SK-N-SH (cell line): ENCODE measurements around the gene TMEM95. TPM values are rescaled to one million over a fixed set of nuclear protein-coding genes. Genes with fewer than 3 reads are reported as not detected.

Experiments used
- CTCF ChIA-PET: fragments of 300-600, 350-600 bp; formaldehyde crosslinking; extraction: SDS; loops from one replicate; lab custom pipeline; 2021; lab: Yijun Ruan, JAX
- POLR2A ChIA-PET: fragments of 350-600 bp; sonication (Branson Sonifier 250); formaldehyde crosslinking; extraction: SDS; loops from one replicate; lab custom pipeline; 2020; ENCODE audit warnings: antibody characterized with exemption, inconsistent platforms; lab: Yijun Ruan, JAX
- DNase-seq: peaks from one replicate; pipeline ENCODE4 v3.0.0; 2012
- H2AFZ ChIP-seq: fragments of 200-600 bp; sonication (generic); 2 replicates; pipeline ENCODE4 v1.8.1; 2016; ENCODE audit warnings: antibody characterized with exemption, mild to moderate bottlenecking, low read depth
- H3F3A ChIP-seq: fragments of 200-600 bp; sonication (generic); replicated peaks from 2 replicates; pipeline ENCODE3; 2016; ENCODE audit warnings: antibody characterized with exemption, mild to moderate bottlenecking; ENCODE audit not compliant: insufficient read depth
- H3K27ac ChIP-seq, 2 experiments: fragments of 200-500 bp in 1 of 2; fragments of 200-600 bp in 1 of 2; sonication (Bioruptor generic) in 1 of 2; sonication (generic), shearing (Covaris generic) in 1 of 2; 2 replicates each; pipeline versions ENCODE4 v1.5.1 to v1.6.1; 2014 to 2016; ENCODE audit warnings: low read depth in 2 of 2, inconsistent platforms in 1 of 2, low read length in 1 of 2, mild to moderate bottlenecking in 1 of 2, mixed read lengths in 1 of 2
- H3K27me3 ChIP-seq: fragments of 200-600 bp; sonication (generic), shearing (Covaris generic); 2 replicates; pipeline ENCODE4 v1.6.1; 2016; ENCODE audit warnings: mixed run types; ENCODE audit not compliant: insufficient read depth
- H3K36me3 ChIP-seq, 2 experiments: fragments of 200-500 bp in 1 of 2; fragments of 200-600 bp in 1 of 2; sonication (Bioruptor generic) in 1 of 2; sonication (generic) in 1 of 2; replicated peaks in 1 of 2; 2 replicates each; pipeline versions ENCODE3 to v1.5.1; 2014 to 2016; ENCODE audit warnings: low read length in 1 of 2, mild to moderate bottlenecking in 1 of 2; ENCODE audit not compliant: insufficient read depth in 2 of 2, control insufficient read depth in 1 of 2
- H3K4me1 ChIP-seq, 2 experiments: fragments of 200-500 bp in 1 of 2; fragments of 200-600 bp in 1 of 2; sonication (Bioruptor generic) in 1 of 2; sonication (generic), shearing (Covaris generic) in 1 of 2; 2 replicates each; pipeline versions ENCODE4 v1.5.1 to v1.6.1; 2014 to 2016; ENCODE audit warnings: low read depth in 1 of 2, low read length in 1 of 2, mixed run types in 1 of 2; ENCODE audit not compliant: insufficient read depth in 2 of 2, control insufficient read depth in 1 of 2
- H3K4me2 ChIP-seq: fragments of 200-600 bp; sonication (generic), shearing (Covaris generic); 2 replicates; pipeline ENCODE4 v1.6.1; 2017; ENCODE audit warnings: mixed run types
- H3K4me3 ChIP-seq, 2 experiments: fragments of 200-500 bp in 1 of 2; fragments of 200-600 bp in 1 of 2; sonication (Bioruptor generic) in 1 of 2; sonication (generic), shearing (Covaris generic) in 1 of 2; 2 replicates each; pipeline versions ENCODE4 v1.5.1 to v1.8.1; 2014 to 2016; ENCODE audit warnings: low read depth in 2 of 2, inconsistent platforms in 1 of 2, low read length in 1 of 2, mild to moderate bottlenecking in 1 of 2, mixed read lengths in 1 of 2, moderate library complexity in 1 of 2
- H3K79me2 ChIP-seq: fragments of 200-600 bp; sonication (generic); 2 replicates; pipeline ENCODE4 v1.8.1; 2017; ENCODE audit warnings: mild to moderate bottlenecking; ENCODE audit not compliant: insufficient read depth
- H3K9ac ChIP-seq: fragments of 200-600 bp; sonication (generic); 2 replicates; pipeline ENCODE4 v1.6.1; 2017; ENCODE audit warnings: mixed run types
- H3K9me2 ChIP-seq: fragments of 200-600 bp; sonication (generic); 2 replicates; pipeline ENCODE4 v1.6.1; 2017; ENCODE audit warnings: mixed run types
- H3K9me3 ChIP-seq: fragments of 200-600 bp; sonication (generic); 2 replicates; pipeline ENCODE4 v1.6.1; 2017; ENCODE audit warnings: mixed run types, mild to moderate bottlenecking, moderate library complexity
- H4K20me1 ChIP-seq: fragments of 200-600 bp; sonication (generic); 2 replicates; pipeline ENCODE4 v1.6.1; 2017; ENCODE audit warnings: mild to moderate bottlenecking, mixed run types; ENCODE audit not compliant: insufficient read depth
- ELF1 ChIP-seq: IDR thresholded peaks from 2 replicates; pipeline ENCODE4 v1.4.0; 2012
- FOSL2 ChIP-seq: IDR thresholded peaks from 2 replicates; pipeline ENCODE4 v1.4.0; 2012; ENCODE audit warnings: low read depth, mild to moderate bottlenecking, moderate library complexity, borderline replicate concordance
- FOXJ3 ChIP-seq: sonication (generic); formaldehyde crosslinking; IDR thresholded peaks from 2 replicates; pipeline ENCODE4 v1.5.1; 2020; ENCODE audit warnings: mild to moderate bottlenecking, missing genetic modification reagents
- JUND ChIP-seq: IDR thresholded peaks from 2 replicates; pipeline ENCODE4 v1.4.0; 2012
- MEF2A ChIP-seq: IDR thresholded peaks from 2 replicates; pipeline ENCODE4 v1.4.0; 2012; ENCODE audit warnings: low read depth, borderline replicate concordance
- NRF1 ChIP-seq: IDR thresholded peaks from 2 replicates; pipeline ENCODE4 v1.6.1; 2012; ENCODE audit warnings: low read depth, mild to moderate bottlenecking, low read length
- TAF1 ChIP-seq: IDR thresholded peaks from 2 replicates; pipeline ENCODE4 v1.6.1; 2012; ENCODE audit warnings: low read depth, mild to moderate bottlenecking, low read length, moderate library complexity, borderline replicate concordance
- TCF12 ChIP-seq: IDR thresholded peaks from 2 replicates; pipeline ENCODE4 v1.4.0; 2012
- TEAD4 ChIP-seq: IDR thresholded peaks from 2 replicates; pipeline ENCODE4 v1.4.0; 2012; ENCODE audit warnings: mild to moderate bottlenecking, borderline replicate concordance; ENCODE audit not compliant: insufficient read depth
- WGBS: methylation state at CpG from one replicate; pipeline ENCODE4 v1.1.6; 2017; ENCODE audit warnings: low lambda C conversion rate; 5-methylcytosine and 5-hydroxymethylcytosine counted together
- polyA plus RNA-seq, 3 experiments: library from polyadenylated mRNA; depleted of rRNA; stranded (reverse); fragments of >200 nt; gene quantifications; 2 replicates each; pipeline ENCODE4 v1.2.3, GENCODE V29; 2012
- TF ChIP-seq, protein P1 (sequence below): IDR thresholded peaks from 2 replicates; pipeline ENCODE4 v1.4.0; 2012; ENCODE audit warnings: low read depth
- TF ChIP-seq, protein P2 (sequence below): fragments of 150-350 bp; IDR thresholded peaks from 2 replicates; pipeline ENCODE4 v1.6.1; 2016; ENCODE audit warnings: mild to moderate bottlenecking, low read depth, low read length
- TF ChIP-seq, protein P3 (sequence below): IDR thresholded peaks from 2 replicates; pipeline ENCODE4 v1.4.0; 2012; ENCODE audit warnings: low read depth, borderline replicate concordance
- TF ChIP-seq, protein P4 (sequence below): IDR thresholded peaks from 2 replicates; pipeline ENCODE4 v1.6.1; 2012; ENCODE audit warnings: mild to moderate bottlenecking, low read depth, low read length, moderate library complexity

The TMEM95 gene
- polyA plus RNA-seq, 1 of the 3 experiments (the other 2 are of a cell fraction): not detected

DNA sequence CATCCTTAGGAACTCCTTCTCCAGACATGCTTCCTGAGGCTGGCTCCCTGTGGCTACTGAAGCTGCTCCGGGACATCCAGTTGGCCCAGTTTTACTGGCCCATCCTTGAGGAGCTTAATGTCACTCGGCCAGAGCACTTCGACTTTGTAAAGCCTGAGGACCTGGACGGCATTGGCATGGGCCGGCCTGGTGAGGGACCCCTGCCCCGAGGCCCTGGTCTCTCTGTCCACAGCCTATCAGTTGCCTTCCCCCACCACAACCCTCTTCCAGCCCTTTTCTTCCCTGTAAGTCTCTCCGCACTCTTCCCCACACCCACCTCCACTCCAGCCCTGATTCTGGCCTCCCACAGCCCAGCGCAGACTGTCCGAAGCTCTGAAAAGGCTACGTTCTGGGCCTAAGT, 27.9 kb downstream of the TMEM95 start:
- no peaks in the 10 kb centered on the region for H3K9me3 ChIP-seq
- H3K79me2 ChIP-seq: no peaks in the 10 kb centered on the region
- no peaks in the 10 kb centered on the region for H3K9me2 ChIP-seq
- ChIA-PET CTCF (interaction anchor here (0.7 to 2.3 kb wide), 4 partner anchors 11 to 178 kb away, joined by 3 to 12 read pairs (median 6); partner anchors contain the start of genes PLSCR3 and SENP3), POLR2A (interaction anchor here (0.8 to 1.0 kb wide), 2 partner anchors 53 to 68 kb away, joined by 3 read pairs; partner anchors contain the start of gene GPS2)
- H3K4me1 ChIP-seq: peaks cover 0 to 32% of the 10 kb centered on the region in 2 experiments; a peak in 2 of 4 replicates
- no peak overlapping the region for H3K4me3 ChIP-seq
- no peak overlapping the region for H3K9ac ChIP-seq
- WGBS: 91% methylated on average over 10 of the region's 10 CpGs
- DNase-seq: no peak
- peaks cover 8% of the 10 kb centered on the region; the same call in 1 of the 2 replicates for H3K27me3 ChIP-seq
- no peaks in the 10 kb centered on the region for H3K36me3 ChIP-seq
- no peak overlapping the region for H2AFZ ChIP-seq
- H3F3A ChIP-seq: peaks cover 1% of the 10 kb centered on the region
- no peak overlapping the region for H3K27ac ChIP-seq
- no peak overlapping the region for H3K4me2 ChIP-seq
- H4K20me1 ChIP-seq: no peaks in the 10 kb centered on the region
- no peak for TF ChIP-seq FOSL2
- TF ChIP-seq TAF1: no peak
- no peak for TF ChIP-seq JUND
- no peak for TF ChIP-seq ELF1
- TF ChIP-seq, protein P1, sequence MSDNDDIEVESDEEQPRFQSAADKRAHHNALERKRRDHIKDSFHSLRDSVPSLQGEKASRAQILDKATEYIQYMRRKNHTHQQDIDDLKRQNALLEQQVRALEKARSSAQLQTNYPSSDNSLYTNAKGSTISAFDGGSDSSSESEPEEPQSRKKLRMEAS: no peak
- no peak for TF ChIP-seq FOXJ3 (CRISPR knock-in tag)
- no peak for TF ChIP-seq NRF1

DNA sequence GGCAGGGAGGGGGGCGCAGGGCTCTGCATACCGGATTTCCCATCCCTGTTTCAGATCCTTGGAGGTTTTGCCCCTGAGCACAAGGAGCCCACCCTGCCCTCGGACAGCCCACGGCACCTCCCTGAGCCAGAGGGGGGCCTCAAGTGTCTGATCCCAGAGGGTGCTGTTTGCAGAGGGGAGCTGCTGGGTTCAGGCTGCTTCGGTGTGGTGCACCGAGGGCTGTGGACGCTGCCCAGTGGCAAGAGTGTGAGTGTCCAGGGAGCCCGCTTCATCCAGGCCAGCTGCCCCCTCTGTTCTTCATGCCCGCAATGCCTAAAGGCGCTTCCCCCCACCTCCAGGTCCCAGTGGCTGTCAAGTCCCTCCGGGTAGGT, 28.4 kb downstream of the TMEM95 start:
- no peaks in the 10 kb centered on the region for H4K20me1 ChIP-seq
- no peak overlapping the region for H2AFZ ChIP-seq
- H3K27ac ChIP-seq: no peak overlapping the region; a peak in 1 of 4 replicates
- TF ChIP-seq TCF12 (no peak), MEF2A (no peak), TEAD4 (no peak)
- TF ChIP-seq, protein P2, sequence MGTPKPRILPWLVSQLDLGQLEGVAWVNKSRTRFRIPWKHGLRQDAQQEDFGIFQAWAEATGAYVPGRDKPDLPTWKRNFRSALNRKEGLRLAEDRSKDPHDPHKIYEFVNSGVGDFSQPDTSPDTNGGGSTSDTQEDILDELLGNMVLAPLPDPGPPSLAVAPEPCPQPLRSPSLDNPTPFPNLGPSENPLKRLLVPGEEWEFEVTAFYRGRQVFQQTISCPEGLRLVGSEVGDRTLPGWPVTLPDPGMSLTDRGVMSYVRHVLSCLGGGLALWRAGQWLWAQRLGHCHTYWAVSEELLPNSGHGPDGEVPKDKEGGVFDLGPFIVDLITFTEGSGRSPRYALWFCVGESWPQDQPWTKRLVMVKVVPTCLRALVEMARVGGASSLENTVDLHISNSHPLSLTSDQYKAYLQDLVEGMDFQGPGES: no peak
- TF ChIP-seq, protein P3, sequence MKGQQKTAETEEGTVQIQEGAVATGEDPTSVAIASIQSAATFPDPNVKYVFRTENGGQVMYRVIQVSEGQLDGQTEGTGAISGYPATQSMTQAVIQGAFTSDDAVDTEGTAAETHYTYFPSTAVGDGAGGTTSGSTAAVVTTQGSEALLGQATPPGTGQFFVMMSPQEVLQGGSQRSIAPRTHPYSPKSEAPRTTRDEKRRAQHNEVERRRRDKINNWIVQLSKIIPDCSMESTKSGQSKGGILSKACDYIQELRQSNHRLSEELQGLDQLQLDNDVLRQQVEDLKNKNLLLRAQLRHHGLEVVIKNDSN: no peak
- TF ChIP-seq, protein P4, sequence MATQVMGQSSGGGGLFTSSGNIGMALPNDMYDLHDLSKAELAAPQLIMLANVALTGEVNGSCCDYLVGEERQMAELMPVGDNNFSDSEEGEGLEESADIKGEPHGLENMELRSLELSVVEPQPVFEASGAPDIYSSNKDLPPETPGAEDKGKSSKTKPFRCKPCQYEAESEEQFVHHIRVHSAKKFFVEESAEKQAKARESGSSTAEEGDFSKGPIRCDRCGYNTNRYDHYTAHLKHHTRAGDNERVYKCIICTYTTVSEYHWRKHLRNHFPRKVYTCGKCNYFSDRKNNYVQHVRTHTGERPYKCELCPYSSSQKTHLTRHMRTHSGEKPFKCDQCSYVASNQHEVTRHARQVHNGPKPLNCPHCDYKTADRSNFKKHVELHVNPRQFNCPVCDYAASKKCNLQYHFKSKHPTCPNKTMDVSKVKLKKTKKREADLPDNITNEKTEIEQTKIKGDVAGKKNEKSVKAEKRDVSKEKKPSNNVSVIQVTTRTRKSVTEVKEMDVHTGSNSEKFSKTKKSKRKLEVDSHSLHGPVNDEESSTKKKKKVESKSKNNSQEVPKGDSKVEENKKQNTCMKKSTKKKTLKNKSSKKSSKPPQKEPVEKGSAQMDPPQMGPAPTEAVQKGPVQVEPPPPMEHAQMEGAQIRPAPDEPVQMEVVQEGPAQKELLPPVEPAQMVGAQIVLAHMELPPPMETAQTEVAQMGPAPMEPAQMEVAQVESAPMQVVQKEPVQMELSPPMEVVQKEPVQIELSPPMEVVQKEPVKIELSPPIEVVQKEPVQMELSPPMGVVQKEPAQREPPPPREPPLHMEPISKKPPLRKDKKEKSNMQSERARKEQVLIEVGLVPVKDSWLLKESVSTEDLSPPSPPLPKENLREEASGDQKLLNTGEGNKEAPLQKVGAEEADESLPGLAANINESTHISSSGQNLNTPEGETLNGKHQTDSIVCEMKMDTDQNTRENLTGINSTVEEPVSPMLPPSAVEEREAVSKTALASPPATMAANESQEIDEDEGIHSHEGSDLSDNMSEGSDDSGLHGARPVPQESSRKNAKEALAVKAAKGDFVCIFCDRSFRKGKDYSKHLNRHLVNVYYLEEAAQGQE: no peak
- no peaks in the 10 kb centered on the region for H3K36me3 ChIP-seq
- H3K79me2 ChIP-seq: no peaks in the 10 kb centered on the region
- WGBS: 79% methylated on average over 11 of the region's 11 CpGs
- H3K9me3 ChIP-seq: no peaks in the 10 kb centered on the region
- H3F3A ChIP-seq: peaks cover 2% of the 10 kb centered on the region
- H3K9me2 ChIP-seq: no peaks in the 10 kb centered on the region
- H3K4me1 ChIP-seq: peaks cover 0 to 32% of the 10 kb centered on the region in 2 experiments; a peak in 2 of 4 replicates
- H3K27me3 ChIP-seq: peaks cover 8% of the 10 kb centered on the region; the same call in 1 of the 2 replicates
- no peak overlapping the region for H3K9ac ChIP-seq
- ChIA-PET CTCF (interaction anchor here (0.7 to 2.3 kb wide), 5 partner anchors 10 to 178 kb away, joined by 3 to 12 read pairs (median 6); partner anchors contain the start of genes PLSCR3 and SENP3), POLR2A (interaction anchor here (1.0 kb wide), 1 partner anchor 68 kb away, joined by 3 read pairs; the partner anchor contains the start of gene GPS2)
- peak overlapping the region in 1 of 2 experiments; percentile 42; a peak in 1 of 4 replicates for H3K4me3 ChIP-seq
- no peak for DNase-seq
- H3K4me2 ChIP-seq: no peak overlapping the region
